ENCODE results near the gene BEX2. TPM values are rescaled to one million over a fixed set of nuclear protein-coding genes. Genes with fewer than 3 reads are reported as not detected.
"Not testable (repeated sequence)": the region's sequence is repeated elsewhere in the genome, so short reads cannot be mapped to it uniquely, and the experiment has no call there.

The BEX2 gene
- total RNA-seq, 2 donors from 2014 or later: 5.9 TPM; not detected in 1

DNA sequence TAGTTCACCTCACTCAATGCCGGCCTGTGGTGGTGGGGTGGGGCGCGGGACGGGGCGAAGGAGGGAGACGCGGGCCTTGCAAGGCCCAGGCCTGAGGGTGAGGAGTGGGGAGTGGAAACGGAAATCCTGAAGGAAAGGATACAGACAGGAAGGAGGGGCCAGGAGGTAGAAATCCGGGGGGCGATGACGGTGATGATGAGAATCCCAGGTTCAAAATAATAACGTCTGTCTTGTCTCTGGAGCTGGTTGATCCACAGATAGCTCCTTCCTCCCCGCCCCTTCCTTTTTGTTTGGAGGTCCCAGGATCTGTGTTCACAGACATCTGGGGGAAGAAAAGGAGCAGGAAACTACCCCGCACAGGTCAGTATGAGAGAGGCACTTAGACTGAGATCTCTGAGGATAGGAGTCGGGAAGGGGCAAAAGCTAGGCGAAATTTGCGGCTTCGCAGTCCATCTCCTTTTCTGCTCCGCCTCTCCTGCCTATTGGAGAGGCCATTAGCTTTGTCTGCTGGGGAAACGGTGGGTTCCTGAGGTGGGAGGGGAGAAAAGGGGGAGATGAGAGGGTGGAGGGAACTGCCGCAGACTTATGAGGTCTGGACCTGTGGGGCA is 20.0 kb upstream of the BEX2 start:
- H3K36me3 ChIP-seq: no peaks in the 10 kb centered on the region
- no peaks in the 10 kb centered on the region for H3K9me3 ChIP-seq
- H3K27me3 ChIP-seq (replicated peaks; ENCODE audit: insufficient read depth): no peaks in the 10 kb centered on the region
- H3K4me1 ChIP-seq (ENCODE audit: control insufficient read depth in 1 of 2, low read depth in 2 of 2): no peaks in the 10 kb centered on the region
- no peak overlapping the region for H3K27ac ChIP-seq
- no peak for ATAC-seq (ENCODE audit: insufficient number of reproducible peaks, low FRiP score, low read depth)
- H3K4me3 ChIP-seq: peak overlapping the region; percentile 68
- no peak for DNase-seq (ENCODE audit: low spot score)
- no peak for TF ChIP-seq CTCF (IDR thresholded peaks at IDR 0.05)

DNA sequence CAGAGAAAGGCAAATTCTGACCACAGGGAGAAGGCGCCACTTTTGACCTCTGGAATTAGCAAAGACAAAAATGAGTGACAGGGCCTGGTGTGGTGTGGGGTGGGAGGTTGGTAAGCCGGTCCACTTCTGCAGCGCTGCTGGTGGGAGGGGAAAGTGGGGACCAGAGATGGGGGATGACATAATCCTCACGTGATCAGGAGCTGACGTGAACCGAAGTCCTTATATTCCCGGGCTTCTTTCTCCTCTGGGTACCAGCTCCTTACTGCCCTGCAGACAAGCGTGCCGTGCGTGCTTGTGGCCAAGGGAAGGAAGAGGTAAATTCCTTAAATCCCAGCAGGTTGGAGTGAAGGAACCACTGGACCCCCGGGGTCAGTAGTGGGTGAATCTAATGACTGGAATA is 19.2 kb upstream of the BEX2 start, which contains the start of gene TCEAL7:
Gene TCEAL7 (plus strand): TSS at position 249 of the 400 bp plus-strand sequence. CDS start 1,165 bp downstream, outside the sequence.
- Histone ChIP-seq H3K4me3 (peak within 1 kb of the TSS; percentile 68), H3K4me1 (ENCODE audit: control insufficient read depth in 1 of 2, low read depth in 2 of 2) (no peaks in the 10 kb centered on the region), H3K27ac (no peak within 1 kb of the TSS), H3K36me3 (no peaks in the 10 kb centered on the region), H3K9me3 (no peaks in the 10 kb centered on the region), H3K27me3 (replicated peaks; ENCODE audit: insufficient read depth) (no peaks in the 10 kb centered on the region)
- ATAC-seq (ENCODE audit: insufficient number of reproducible peaks, low FRiP score, low read depth) (peak; percentile 91), DNase-seq (ENCODE audit: low spot score) (no peak)
- no peak for TF ChIP-seq CTCF (IDR thresholded peaks at IDR 0.05)

DNA sequence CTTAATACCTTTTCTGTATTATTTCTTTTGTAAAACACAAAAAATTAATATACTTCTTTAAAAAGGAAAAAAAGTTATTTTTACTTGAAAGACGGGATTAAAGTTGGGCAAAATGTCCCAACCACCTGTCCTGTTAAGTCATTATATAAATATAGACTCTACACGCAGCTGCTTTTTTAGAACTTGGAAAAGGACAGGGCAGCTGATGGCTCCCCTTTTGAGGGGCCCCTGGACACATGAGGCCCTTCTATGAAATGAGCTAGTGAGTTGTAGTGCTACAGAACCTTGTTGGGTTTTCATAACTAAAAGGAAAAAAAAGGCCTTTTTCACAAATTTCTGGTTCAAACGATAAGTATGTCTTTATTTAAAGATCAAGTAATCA is 600 bp upstream of the BEX2 start:
- Histone ChIP-seq H3K4me1 (ENCODE audit: control insufficient read depth in 1 of 2, low read depth in 2 of 2) (peaks cover 0 to 6% of the 10 kb centered on the region in 2 donors), H3K27ac (no peak overlapping the region)
- TF ChIP-seq CTCF (IDR thresholded peaks at IDR 0.05): no peak

GRCh38 chrX:103309860-103310554 is 783 bp downstream of the BEX2 start:
- ATAC-seq (ENCODE audit: insufficient number of reproducible peaks, low FRiP score, low read depth) (no peak), DNase-seq (ENCODE audit: low spot score) (no peak)
- peaks cover 0 to 6% of the 10 kb centered on the region in 2 donors for H3K4me1 ChIP-seq (ENCODE audit: control insufficient read depth in 1 of 2, low read depth in 2 of 2)
- no peaks in the 10 kb centered on the region for H3K27me3 ChIP-seq (replicated peaks; ENCODE audit: insufficient read depth)
- TF ChIP-seq CTCF (IDR thresholded peaks at IDR 0.05): no peak
- H3K36me3 ChIP-seq: no peaks in the 10 kb centered on the region
- H3K9me3 ChIP-seq: no peaks in the 10 kb centered on the region
- H3K4me3 ChIP-seq: peak overlapping the region; percentile 68
- no peak overlapping the region for H3K27ac ChIP-seq

More for the DNA sequence above, 600 bp upstream of the BEX2 start:
- ATAC-seq (ENCODE audit: insufficient number of reproducible peaks, low FRiP score, low read depth): no peak
- H3K4me3 ChIP-seq: no peak overlapping the region
- H3K9me3 ChIP-seq: no peaks in the 10 kb centered on the region
- no peak for DNase-seq (ENCODE audit: low spot score)
- H3K27me3 ChIP-seq (replicated peaks; ENCODE audit: insufficient read depth): no peaks in the 10 kb centered on the region
- H3K36me3 ChIP-seq: no peaks in the 10 kb centered on the region

DNA sequence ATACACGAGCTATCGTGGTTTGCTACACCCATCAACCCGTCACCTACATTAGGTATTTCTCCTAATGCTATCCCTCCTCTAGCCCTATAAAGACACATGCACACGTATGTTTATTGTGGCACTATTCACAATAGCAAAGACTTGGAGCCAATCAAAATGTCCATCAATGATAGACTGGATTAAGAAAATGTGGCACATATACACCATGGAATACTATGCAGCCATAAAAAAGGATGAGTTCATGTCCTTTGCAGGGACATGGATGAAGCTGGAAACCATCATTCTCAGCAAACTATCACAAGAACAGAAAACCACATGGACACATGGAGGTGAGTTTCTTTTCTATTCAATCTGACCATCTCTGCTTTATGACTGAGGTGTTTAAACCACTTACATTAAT is 5.1 kb downstream of the BEX2 start:
- not testable (repeated sequence) for ATAC-seq (ENCODE audit: insufficient number of reproducible peaks, low FRiP score, low read depth); H3K9me3 ChIP-seq; H3K4me1 ChIP-seq (ENCODE audit: control insufficient read depth in 1 of 2, low read depth in 2 of 2); H3K36me3 ChIP-seq; H3K27ac ChIP-seq; H3K27me3 ChIP-seq (replicated peaks; ENCODE audit: insufficient read depth); DNase-seq (ENCODE audit: low spot score); H3K4me3 ChIP-seq

Data from thoracic aorta (tissue), 2 donors.